Measurements from ENCODE around the gene RPTOR.

RPTOR gene

DNA sequence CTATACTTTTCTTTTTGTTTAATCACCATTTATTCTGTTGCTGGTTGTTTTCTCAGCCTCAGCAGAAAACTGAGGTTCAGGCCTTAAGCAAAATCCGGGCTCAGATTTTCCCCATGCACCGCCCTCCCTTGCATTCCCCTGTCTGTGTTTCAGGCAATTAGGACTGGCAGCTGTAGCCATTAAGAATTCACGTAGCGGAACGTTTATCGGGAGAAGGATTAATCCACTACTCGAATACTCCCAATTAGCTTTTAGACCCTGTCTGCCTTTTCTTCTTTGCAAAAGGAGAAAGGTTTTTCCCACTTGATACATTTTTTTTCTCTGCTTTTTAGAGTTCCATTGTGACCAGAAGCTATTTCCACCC, 173.1 kb downstream of the RPTOR start:
- TF ChIP-seq ZNF302 (tag by site-specific recombination; IDR thresholded peaks at IDR 0.05; ENCODE audit: low read depth) = no peak
- POLR2A ChIA-PET = interaction anchor here (0.6 kb wide), 1 partner anchor 113 kb away, joined by 3 read pairs; no protein-coding TSS in a partner anchor
- no peaks in the 10 kb centered on the region; the same call in 1 of the 2 replicates for H3K9me3 ChIP-seq (ENCODE audit: control insufficient read depth, insufficient read depth, low read depth, low read length)
- CTCF ChIA-PET = no interaction called here
- no peaks in the 10 kb centered on the region for H3K36me3 ChIP-seq (ENCODE audit: control insufficient read depth in 2 of 2, insufficient read depth in 1 of 2, low read length in 2 of 2)
- no peak overlapping the region for H3K4me3 ChIP-seq (ENCODE audit: low read depth, low read length)
- no peak overlapping the region for H3K27ac ChIP-seq (ENCODE audit: extremely low read depth, low read depth, low read length)
- no peaks in the 10 kb centered on the region for H3K4me1 ChIP-seq (ENCODE audit: control insufficient read depth, insufficient read depth, low read length)

DNA sequence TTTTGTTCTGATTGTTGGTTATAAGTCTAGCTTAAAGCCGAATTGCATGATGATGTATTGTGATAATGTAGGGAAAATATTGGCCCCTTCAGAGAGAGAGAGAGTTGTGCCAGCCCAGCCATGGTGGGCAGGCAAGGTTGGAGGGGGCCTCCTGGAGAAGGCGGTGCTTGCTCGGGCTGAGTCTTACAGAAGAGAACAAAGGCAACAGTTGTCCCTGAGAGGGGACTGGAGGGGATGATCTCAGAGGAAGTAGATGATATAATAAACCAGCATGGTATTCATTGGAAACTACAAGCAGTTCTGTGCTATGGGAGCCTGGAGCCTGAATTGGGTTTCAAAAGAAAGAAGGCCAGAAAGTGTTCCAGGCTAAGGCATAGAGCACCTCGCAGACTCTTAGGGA, 173.8 kb downstream of the RPTOR start:
- POLR2A ChIA-PET = no interaction called here
- CTCF ChIA-PET = no interaction called here
- no peaks in the 10 kb centered on the region for H3K4me1 ChIP-seq (ENCODE audit: control insufficient read depth, insufficient read depth, low read length)
- no peaks in the 10 kb centered on the region for H3K36me3 ChIP-seq (ENCODE audit: control insufficient read depth in 2 of 2, insufficient read depth in 1 of 2, low read length in 2 of 2)
- H3K9me3 ChIP-seq (ENCODE audit: control insufficient read depth, insufficient read depth, low read depth, low read length) = no peaks in the 10 kb centered on the region; the same call in 1 of the 2 replicates
- no peak for TF ChIP-seq ZNF354C (tag by site-specific recombination; IDR thresholded peaks at IDR 0.05; ENCODE audit: borderline replicate concordance, low read depth)
- TF ChIP-seq, protein P1, sequence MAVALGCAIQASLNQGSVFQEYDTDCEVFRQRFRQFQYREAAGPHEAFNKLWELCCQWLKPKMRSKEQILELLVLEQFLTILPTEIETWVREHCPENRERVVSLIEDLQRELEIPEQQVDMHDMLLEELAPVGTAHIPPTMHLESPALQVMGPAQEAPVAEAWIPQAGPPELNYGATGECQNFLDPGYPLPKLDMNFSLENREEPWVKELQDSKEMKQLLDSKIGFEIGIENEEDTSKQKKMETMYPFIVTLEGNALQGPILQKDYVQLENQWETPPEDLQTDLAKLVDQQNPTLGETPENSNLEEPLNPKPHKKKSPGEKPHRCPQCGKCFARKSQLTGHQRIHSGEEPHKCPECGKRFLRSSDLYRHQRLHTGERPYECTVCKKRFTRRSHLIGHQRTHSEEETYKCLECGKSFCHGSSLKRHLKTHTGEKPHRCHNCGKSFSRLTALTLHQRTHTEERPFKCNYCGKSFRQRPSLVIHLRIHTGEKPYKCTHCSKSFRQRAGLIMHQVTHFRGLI (tag by site-specific recombination; IDR thresholded peaks at IDR 0.05) = peak; percentile 61; the same call in 1 of the 2 replicates
- TF ChIP-seq SCRT2 (tag by site-specific recombination; IDR thresholded peaks at IDR 0.05) = peak; percentile 93
- H3K27ac ChIP-seq (ENCODE audit: extremely low read depth, low read depth, low read length) = no peak overlapping the region
- H3K4me3 ChIP-seq (ENCODE audit: low read depth, low read length) = no peak overlapping the region

DNA sequence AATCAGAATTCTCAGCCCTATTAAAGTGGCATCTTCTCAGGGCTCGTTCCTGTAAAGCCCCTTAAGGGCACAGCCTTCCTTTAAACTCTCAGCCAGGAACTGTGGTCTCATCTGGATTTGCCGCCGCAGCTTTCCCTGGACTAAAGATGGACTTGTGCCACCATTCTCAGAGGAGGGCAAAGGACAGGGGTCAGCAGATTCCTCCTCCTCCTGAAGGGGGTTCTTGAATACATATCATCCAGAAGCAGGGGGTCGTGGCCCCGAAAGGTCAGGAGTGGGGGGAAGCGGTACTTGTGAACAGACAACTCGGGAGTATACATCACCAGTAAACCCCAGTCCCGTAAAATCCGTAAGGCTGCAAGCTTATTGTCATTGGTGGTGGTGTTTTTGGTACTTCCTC, 174.8 kb downstream of the RPTOR start:
- POLR2A ChIA-PET = no interaction called here
- no peaks in the 10 kb centered on the region for H3K36me3 ChIP-seq (ENCODE audit: control insufficient read depth in 2 of 2, insufficient read depth in 1 of 2, low read length in 2 of 2)
- CTCF ChIA-PET = interaction anchor here (0.6 kb wide), 2 partner anchors 71 to 81 kb away, joined by 3 to 4 read pairs; no protein-coding TSS in a partner anchor
- H3K4me3 ChIP-seq (ENCODE audit: low read depth, low read length) = no peak overlapping the region
- no peaks in the 10 kb centered on the region for H3K9me3 ChIP-seq (ENCODE audit: control insufficient read depth, insufficient read depth, low read depth, low read length)
- TF ChIP-seq, protein P2, sequence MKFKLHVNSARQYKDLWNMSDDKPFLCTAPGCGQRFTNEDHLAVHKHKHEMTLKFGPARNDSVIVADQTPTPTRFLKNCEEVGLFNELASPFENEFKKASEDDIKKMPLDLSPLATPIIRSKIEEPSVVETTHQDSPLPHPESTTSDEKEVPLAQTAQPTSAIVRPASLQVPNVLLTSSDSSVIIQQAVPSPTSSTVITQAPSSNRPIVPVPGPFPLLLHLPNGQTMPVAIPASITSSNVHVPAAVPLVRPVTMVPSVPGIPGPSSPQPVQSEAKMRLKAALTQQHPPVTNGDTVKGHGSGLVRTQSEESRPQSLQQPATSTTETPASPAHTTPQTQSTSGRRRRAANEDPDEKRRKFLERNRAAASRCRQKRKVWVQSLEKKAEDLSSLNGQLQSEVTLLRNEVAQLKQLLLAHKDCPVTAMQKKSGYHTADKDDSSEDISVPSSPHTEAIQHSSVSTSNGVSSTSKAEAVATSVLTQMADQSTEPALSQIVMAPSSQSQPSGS (tag by site-specific recombination; IDR thresholded peaks at IDR 0.05; ENCODE audit: low read depth) = no peak
- TF ChIP-seq, protein P3, sequence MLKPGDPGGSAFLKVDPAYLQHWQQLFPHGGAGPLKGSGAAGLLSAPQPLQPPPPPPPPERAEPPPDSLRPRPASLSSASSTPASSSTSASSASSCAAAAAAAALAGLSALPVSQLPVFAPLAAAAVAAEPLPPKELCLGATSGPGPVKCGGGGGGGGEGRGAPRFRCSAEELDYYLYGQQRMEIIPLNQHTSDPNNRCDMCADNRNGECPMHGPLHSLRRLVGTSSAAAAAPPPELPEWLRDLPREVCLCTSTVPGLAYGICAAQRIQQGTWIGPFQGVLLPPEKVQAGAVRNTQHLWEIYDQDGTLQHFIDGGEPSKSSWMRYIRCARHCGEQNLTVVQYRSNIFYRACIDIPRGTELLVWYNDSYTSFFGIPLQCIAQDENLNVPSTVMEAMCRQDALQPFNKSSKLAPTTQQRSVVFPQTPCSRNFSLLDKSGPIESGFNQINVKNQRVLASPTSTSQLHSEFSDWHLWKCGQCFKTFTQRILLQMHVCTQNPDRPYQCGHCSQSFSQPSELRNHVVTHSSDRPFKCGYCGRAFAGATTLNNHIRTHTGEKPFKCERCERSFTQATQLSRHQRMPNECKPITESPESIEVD (tag by site-specific recombination; IDR thresholded peaks at IDR 0.05) = no peak
- no peak for TF ChIP-seq KLF7 (tag by site-specific recombination; IDR thresholded peaks at IDR 0.05; ENCODE audit: borderline replicate concordance)
- TF ChIP-seq ZNF530 (tag by site-specific recombination; IDR thresholded peaks at IDR 0.05; ENCODE audit: low read depth) = no peak
- TF ChIP-seq ZNF768 (tag by site-specific recombination; IDR thresholded peaks at IDR 0.05) = no peak
- TF ChIP-seq ZNF132 (tag by site-specific recombination; IDR thresholded peaks at IDR 0.05; ENCODE audit: borderline replicate concordance) = no peak
- TF ChIP-seq ZNF843 (tag by site-specific recombination; IDR thresholded peaks at IDR 0.05) = no peak
- TF ChIP-seq, protein P4, sequence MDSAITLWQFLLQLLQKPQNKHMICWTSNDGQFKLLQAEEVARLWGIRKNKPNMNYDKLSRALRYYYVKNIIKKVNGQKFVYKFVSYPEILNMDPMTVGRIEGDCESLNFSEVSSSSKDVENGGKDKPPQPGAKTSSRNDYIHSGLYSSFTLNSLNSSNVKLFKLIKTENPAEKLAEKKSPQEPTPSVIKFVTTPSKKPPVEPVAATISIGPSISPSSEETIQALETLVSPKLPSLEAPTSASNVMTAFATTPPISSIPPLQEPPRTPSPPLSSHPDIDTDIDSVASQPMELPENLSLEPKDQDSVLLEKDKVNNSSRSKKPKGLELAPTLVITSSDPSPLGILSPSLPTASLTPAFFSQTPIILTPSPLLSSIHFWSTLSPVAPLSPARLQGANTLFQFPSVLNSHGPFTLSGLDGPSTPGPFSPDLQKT (IDR thresholded peaks at IDR 0.05; ENCODE audit: borderline replicate concordance, low read depth, low read length) = no peak
- no peak for TF ChIP-seq ZNF654 (tag by site-specific recombination; IDR thresholded peaks at IDR 0.05; ENCODE audit: low read depth)
- H3K27ac ChIP-seq (ENCODE audit: extremely low read depth, low read depth, low read length) = no peak overlapping the region
- no peaks in the 10 kb centered on the region for H3K4me1 ChIP-seq (ENCODE audit: control insufficient read depth, insufficient read depth, low read length)
